SH-SY5Y (cell line): ENCODE results near the gene ARMC9.

Experiments used
- GATA2 ChIP-seq: IDR thresholded peaks from 2 replicates; pipeline ENCODE4 v1.6.1; 2011; ENCODE audit warnings: mild to moderate bottlenecking, low read depth, low read length
- GATA3 ChIP-seq: IDR thresholded peaks from 2 replicates; pipeline ENCODE4 v1.6.1; 2011; ENCODE audit warnings: low read depth, mild to moderate bottlenecking, low read length, moderate library complexity

GRCh38 chr2:231256494-231256893, 58.1 kb downstream of the ARMC9 start:
- TF ChIP-seq GATA3 (no peak), GATA2 (no peak)
